GM21367 (cell line): Measurements from ENCODE around the gene ZNF761.

Experiments
- ATAC-seq: cut with Tn5 transposase; IDR thresholded peaks from one replicate; pipeline ENCODE4 v1.9.1; 2021; ENCODE audit not compliant: unreplicated experiment

ZNF761 gene

GRCh38 chr19:53504885-53505284 lies 73.1 kb downstream of the ZNF761 start:
- ATAC-seq: no peak

GRCh38 chr19:53506728-53507127 lies 74.9 kb downstream of the ZNF761 start:
- no peak for ATAC-seq
